ENCODE data around the gene KMT5B. TPM values are rescaled to one million over a fixed set of nuclear protein-coding genes. Genes with fewer than 3 reads are reported as not detected.
A peak's percentile ranks its signal among the peaks of the same experiment; 100 is the strongest.

The KMT5B gene
- total RNA-seq, 4 donors from 2014 or later: 57.4 to 84.2 (median 67.4) TPM

DNA sequence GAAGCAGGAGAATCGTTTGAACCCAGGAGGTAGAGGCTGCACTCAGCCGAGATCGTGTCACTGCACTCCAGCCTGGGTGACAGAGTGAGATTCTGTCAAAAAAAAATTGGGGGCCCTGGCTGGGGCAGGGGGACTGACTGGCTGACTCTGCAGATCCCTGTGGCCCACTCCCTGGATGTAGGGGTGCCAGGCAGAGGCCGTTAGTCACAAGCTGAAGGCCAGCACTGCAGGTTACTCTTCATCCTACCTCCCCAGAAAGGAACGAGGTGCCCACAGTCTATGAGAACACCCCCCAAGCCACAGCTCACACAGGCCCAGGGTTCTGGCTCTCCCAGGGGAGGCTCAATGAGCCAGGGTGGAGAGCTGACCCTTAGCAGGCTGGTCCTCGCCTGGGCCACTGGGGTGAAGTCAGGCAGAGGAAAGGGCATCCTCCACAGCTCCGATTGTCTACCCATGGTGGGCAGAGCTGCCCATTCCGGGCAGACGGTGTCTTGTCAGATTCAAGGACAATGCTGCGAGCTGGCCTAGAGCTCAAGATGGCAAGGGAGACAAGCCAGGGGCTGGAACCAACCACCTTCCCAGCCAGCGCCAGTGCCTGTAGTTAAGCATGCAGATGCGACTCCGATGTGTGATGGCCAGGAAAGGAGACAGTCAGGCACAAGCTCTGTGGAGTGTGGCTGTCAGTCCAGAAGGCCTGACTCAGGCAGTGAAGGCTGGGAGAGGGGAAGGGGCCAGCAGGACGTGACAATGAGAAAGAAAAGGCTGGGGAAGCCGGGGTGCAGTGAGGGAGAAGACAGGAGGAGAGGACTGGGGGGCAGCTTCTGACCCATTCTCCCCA is 46.2 kb upstream of the KMT5B start:
- peaks cover 0 to 5% of the 10 kb centered on the region in 2 donors for H3K4me1 ChIP-seq
- peaks cover 15 to 20% of the 10 kb centered on the region in 2 donors for H3K36me3 ChIP-seq
- intact Hi-C loops (cut with DNase I): loop anchor here (2.0 to 5.0 kb wide), 2 partner anchors 128 to 187 kb away; no protein-coding TSS in a partner anchor
- no peak overlapping the region for H3K27ac ChIP-seq
- WGBS, 2 donors: 92 to 95% methylated on average over 11 of the region's 15 CpGs
- no peaks in the 10 kb centered on the region for H3K27me3 ChIP-seq
- no peak for TF ChIP-seq POLR2A (IDR thresholded peaks at IDR 0.05)
- TF ChIP-seq, protein P1, sequence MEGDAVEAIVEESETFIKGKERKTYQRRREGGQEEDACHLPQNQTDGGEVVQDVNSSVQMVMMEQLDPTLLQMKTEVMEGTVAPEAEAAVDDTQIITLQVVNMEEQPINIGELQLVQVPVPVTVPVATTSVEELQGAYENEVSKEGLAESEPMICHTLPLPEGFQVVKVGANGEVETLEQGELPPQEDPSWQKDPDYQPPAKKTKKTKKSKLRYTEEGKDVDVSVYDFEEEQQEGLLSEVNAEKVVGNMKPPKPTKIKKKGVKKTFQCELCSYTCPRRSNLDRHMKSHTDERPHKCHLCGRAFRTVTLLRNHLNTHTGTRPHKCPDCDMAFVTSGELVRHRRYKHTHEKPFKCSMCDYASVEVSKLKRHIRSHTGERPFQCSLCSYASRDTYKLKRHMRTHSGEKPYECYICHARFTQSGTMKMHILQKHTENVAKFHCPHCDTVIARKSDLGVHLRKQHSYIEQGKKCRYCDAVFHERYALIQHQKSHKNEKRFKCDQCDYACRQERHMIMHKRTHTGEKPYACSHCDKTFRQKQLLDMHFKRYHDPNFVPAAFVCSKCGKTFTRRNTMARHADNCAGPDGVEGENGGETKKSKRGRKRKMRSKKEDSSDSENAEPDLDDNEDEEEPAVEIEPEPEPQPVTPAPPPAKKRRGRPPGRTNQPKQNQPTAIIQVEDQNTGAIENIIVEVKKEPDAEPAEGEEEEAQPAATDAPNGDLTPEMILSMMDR (IDR thresholded peaks at IDR 0.05): no peak
- no peaks in the 10 kb centered on the region for H3K9me3 ChIP-seq
- DNase-seq: no peak
- H3K4me3 ChIP-seq (replicated peaks in 1 of 3): no peak overlapping the region

DNA sequence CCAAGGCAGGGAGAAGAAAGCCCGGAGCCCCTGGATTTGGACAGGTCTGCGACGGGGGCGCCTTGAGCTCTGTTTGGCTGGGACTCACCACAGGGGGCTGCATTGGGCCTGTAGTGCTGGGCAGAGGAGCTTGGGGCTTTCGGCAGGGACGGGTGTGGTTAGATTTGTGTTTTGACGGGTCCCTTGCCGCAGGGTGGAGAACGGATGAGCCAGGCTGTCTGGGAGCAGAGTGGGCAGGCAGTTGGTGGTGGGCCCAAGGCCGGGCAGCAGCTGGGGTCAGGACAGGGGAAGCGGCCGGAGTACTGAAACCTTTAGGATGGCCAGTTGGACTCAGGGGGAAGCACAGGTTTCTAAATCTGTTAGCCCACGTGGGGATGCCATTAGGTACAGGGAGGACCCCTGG is 45.3 kb upstream of the KMT5B start:
- intact Hi-C loops (cut with DNase I): loop anchor here (2.0 to 5.0 kb wide), 2 partner anchors 129 to 188 kb away; no protein-coding TSS in a partner anchor
- no peak overlapping the region for H3K4me3 ChIP-seq (replicated peaks in 1 of 3)
- 95 to 96% methylated on average over 13 of the region's 13 CpGs for WGBS, 2 donors
- no peak for DNase-seq
- no peaks in the 10 kb centered on the region for H3K9me3 ChIP-seq
- no peak for TF ChIP-seq POLR2A (IDR thresholded peaks at IDR 0.05)
- TF ChIP-seq, protein P1 (IDR thresholded peaks at IDR 0.05): no peak
- H3K27ac ChIP-seq: no peak overlapping the region
- H3K27me3 ChIP-seq: no peaks in the 10 kb centered on the region
- peaks cover 14 to 20% of the 10 kb centered on the region in 2 donors for H3K36me3 ChIP-seq
- peaks cover 0 to 5% of the 10 kb centered on the region in 2 donors for H3K4me1 ChIP-seq

DNA sequence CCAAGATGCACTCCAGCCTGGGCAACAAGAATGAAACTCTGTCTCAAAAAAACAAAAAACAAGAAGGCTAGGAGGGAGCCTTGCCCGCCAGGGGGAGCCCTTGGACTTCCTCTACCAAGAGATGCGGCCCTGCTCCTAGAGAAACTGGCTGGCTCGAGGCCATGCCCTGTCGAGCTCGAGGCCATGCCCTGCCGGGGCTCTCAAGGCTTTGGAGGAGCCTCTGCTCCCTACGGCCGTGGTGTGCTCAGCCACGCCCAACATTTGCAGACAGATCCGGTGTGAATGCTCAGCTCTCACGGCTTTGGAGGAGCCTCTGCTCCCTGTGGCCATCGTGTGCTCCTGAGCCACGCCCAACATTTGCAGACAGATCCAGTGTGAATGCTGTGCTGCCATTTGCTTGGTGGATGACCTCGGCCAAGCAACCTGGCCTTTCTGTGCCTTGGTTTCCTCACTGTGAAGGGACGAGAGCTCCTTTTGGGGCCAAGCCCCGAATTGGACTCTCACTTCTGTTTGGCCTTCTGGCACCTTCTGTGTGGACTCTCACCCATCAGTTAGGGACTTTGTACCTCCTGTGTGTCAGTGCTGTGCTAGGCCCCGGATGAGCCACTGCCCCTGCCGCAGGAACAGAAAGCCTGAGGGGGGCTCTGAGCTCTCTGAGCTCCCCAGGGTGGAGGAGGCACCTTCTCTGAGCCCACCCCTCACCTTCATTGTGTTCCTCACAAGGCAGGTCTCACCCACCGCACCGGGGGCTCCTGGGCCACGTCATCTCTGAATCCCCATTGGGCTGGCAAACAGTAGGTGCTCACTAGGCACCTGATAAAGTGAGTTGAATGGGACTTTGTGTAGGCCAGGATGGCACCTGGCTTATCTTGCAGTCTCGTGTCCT is 44.6 kb upstream of the KMT5B start:
- no peak overlapping the region for H3K4me3 ChIP-seq (replicated peaks in 1 of 3)
- H3K36me3 ChIP-seq: peaks cover 7 to 16% of the 10 kb centered on the region in 2 donors
- 31 to 47% methylated on average over 16 to 19 of the region's 22 CpGs for WGBS, 2 donors
- no peaks in the 10 kb centered on the region for H3K9me3 ChIP-seq
- H3K27ac ChIP-seq: no peak overlapping the region
- H3K27me3 ChIP-seq: no peaks in the 10 kb centered on the region
- H3K4me1 ChIP-seq: peaks cover 0 to 5% of the 10 kb centered on the region in 2 donors
- intact Hi-C loops (cut with DNase I): loop anchor here (2.0 to 5.0 kb wide), 3 partner anchors 39 to 189 kb away; no protein-coding TSS in a partner anchor
- TF ChIP-seq POLR2A (IDR thresholded peaks at IDR 0.05): no peak
- TF ChIP-seq, protein P1 (IDR thresholded peaks at IDR 0.05): peak; percentile 82 to 95 (median 90)
- DNase-seq: peak; percentile 99

DNA sequence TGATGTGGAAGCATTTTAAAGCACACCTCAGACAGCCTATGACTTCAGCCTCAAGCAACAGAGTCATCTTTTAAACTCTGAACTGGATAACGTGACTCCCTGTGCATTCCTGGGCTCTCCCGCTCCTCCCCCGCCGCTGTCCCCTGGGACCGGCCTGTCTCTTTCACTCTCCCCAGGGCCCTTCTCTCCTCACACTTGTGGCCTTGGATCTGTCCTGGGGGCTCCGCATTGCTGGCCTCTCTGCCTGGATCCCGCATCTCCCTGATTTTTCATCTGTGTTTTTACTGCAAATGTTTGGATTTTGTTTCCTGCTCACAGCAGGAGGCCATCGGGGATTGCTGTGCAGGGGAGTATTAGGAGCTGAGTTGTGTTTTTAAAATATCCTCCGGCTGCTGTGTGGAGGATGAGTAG is 43.2 kb upstream of the KMT5B start:
- intact Hi-C loops (cut with DNase I): loop anchor here (2.0 to 5.0 kb wide), 2 partner anchors 40 to 131 kb away; no protein-coding TSS in a partner anchor
- 50 to 53% methylated on average over 9 of the region's 9 CpGs for WGBS, 2 donors
- no peak for DNase-seq
- peaks cover 0 to 2% of the 10 kb centered on the region in 2 donors for H3K36me3 ChIP-seq
- H3K4me3 ChIP-seq (replicated peaks in 1 of 3): no peak overlapping the region
- no peak overlapping the region for H3K27ac ChIP-seq
- H3K9me3 ChIP-seq: no peaks in the 10 kb centered on the region
- TF ChIP-seq POLR2A (IDR thresholded peaks at IDR 0.05): no peak
- TF ChIP-seq, protein P1 (IDR thresholded peaks at IDR 0.05): no peak
- peaks cover 0 to 5% of the 10 kb centered on the region in 2 donors for H3K4me1 ChIP-seq
- no peaks in the 10 kb centered on the region for H3K27me3 ChIP-seq

All from thyroid gland (tissue), 4 donors.